Measurements from ENCODE around the gene LHFPL6.

- TF ChIP-seq CTCF (IDR thresholded peaks at IDR 0.05 in 8 of 11, conservative IDR thresholded peaks at IDR 0.05 in 3 of 11): no peak
- no peak for TF ChIP-seq POLR2AphosphoS5 (IDR thresholded peaks at IDR 0.05)
- TF ChIP-seq POLR2A (IDR thresholded peaks at IDR 0.05): no peak
Measured at GRCh38 chr13:39313721-39314120, 289.3 kb downstream of the LHFPL6 start.
